ENCODE results near the gene PARVA. TPM values are rescaled to one million over a fixed set of nuclear protein-coding genes. Genes with fewer than 3 reads are reported as not detected.

Gene PARVA
- total RNA-seq, 1 experiment from 2014 or later: 29.1 TPM

DNA sequence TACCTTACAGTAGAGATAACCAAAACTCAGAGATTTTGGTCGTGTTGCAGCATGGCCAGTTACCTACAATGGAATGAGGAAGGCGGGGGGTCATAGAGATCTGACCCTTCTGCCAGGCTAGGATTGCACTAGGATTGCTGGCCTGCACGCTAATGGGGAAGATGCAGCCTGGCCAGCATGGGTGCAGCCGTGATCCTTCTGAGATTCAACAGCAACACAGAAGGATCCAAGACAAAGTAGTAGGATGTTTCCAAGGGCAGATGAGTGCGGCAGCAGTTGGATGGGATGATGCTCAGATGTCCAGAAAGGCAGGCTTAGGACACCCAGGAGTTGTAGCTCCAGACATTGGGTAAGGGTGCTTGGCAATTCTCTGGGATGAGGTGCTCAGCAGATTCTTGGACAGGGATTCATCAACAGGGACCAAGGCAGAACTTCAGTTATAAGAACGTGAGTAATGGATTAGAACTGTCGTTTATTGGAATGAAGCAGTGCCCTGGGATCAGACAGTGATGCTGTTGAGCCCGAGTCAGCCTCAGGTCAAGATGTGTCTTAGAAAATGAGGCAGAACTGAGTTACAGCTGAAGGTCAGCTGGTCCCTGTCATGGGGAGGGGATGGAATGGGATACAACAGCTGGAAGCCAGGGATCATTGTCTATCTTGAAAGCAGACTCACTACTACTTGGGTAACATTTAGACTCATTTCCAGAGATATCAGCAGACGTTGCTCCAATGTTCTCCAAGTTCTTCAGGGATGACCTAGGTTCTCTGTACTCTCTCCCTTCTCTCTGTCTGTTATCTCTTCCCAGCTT is 71.0 kb downstream of the PARVA start:
- POLR2A ChIA-PET: no interaction called here
- Histone ChIP-seq H3K36me3 (ENCODE audit: control insufficient read depth, insufficient read depth, low read length) (no peaks in the 10 kb centered on the region), H3K4me3 (ENCODE audit: low read depth in 2 of 2, low read length in 2 of 2) (no peak overlapping the region), H3K4me1 (ENCODE audit: control insufficient read depth, insufficient read depth, low read length) (no peaks in the 10 kb centered on the region), H3K27me3 (ENCODE audit: control insufficient read depth, insufficient read depth, low read length) (no peaks in the 10 kb centered on the region), H3K27ac (ENCODE audit: low read length) (no peak overlapping the region), H3K9me3 (ENCODE audit: control insufficient read depth, insufficient read depth, low read depth, low read length) (no peaks in the 10 kb centered on the region)
- no TSS peak for BruUV-seq (replicated peaks)
- DNase-seq (ENCODE audit: low read depth, low spot score) (no peak), ATAC-seq (no peak)
- in situ Hi-C loops (cut with HindIII; ENCODE audit: low pct_unique_long_range_greater_than_20kb, low sequenced_read_pairs) (no loop called here), intact Hi-C loops (cut with micrococcal nuclease; ENCODE audit: unreplicated experiment) (no loop called here)
- CTCF ChIA-PET: interaction anchor here (1.0 kb wide), 1 partner anchor 10 kb away, joined by 7 read pairs; no protein-coding TSS in a partner anchor
- TF ChIP-seq POLR2AphosphoS5 (IDR thresholded peaks at IDR 0.05; ENCODE audit: low read depth, low read length): no peak
- no peak for TF ChIP-seq SIN3A (IDR thresholded peaks at IDR 0.05; ENCODE audit: borderline replicate concordance, insufficient read depth, low read depth, low read length)
- TF ChIP-seq, protein P1, sequence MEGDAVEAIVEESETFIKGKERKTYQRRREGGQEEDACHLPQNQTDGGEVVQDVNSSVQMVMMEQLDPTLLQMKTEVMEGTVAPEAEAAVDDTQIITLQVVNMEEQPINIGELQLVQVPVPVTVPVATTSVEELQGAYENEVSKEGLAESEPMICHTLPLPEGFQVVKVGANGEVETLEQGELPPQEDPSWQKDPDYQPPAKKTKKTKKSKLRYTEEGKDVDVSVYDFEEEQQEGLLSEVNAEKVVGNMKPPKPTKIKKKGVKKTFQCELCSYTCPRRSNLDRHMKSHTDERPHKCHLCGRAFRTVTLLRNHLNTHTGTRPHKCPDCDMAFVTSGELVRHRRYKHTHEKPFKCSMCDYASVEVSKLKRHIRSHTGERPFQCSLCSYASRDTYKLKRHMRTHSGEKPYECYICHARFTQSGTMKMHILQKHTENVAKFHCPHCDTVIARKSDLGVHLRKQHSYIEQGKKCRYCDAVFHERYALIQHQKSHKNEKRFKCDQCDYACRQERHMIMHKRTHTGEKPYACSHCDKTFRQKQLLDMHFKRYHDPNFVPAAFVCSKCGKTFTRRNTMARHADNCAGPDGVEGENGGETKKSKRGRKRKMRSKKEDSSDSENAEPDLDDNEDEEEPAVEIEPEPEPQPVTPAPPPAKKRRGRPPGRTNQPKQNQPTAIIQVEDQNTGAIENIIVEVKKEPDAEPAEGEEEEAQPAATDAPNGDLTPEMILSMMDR (IDR thresholded peaks at IDR 0.05): no peak
- TF ChIP-seq TCF7L2 (IDR thresholded peaks at IDR 0.05; ENCODE audit: low read depth, low read length): no peak
- TF ChIP-seq, protein P2, sequence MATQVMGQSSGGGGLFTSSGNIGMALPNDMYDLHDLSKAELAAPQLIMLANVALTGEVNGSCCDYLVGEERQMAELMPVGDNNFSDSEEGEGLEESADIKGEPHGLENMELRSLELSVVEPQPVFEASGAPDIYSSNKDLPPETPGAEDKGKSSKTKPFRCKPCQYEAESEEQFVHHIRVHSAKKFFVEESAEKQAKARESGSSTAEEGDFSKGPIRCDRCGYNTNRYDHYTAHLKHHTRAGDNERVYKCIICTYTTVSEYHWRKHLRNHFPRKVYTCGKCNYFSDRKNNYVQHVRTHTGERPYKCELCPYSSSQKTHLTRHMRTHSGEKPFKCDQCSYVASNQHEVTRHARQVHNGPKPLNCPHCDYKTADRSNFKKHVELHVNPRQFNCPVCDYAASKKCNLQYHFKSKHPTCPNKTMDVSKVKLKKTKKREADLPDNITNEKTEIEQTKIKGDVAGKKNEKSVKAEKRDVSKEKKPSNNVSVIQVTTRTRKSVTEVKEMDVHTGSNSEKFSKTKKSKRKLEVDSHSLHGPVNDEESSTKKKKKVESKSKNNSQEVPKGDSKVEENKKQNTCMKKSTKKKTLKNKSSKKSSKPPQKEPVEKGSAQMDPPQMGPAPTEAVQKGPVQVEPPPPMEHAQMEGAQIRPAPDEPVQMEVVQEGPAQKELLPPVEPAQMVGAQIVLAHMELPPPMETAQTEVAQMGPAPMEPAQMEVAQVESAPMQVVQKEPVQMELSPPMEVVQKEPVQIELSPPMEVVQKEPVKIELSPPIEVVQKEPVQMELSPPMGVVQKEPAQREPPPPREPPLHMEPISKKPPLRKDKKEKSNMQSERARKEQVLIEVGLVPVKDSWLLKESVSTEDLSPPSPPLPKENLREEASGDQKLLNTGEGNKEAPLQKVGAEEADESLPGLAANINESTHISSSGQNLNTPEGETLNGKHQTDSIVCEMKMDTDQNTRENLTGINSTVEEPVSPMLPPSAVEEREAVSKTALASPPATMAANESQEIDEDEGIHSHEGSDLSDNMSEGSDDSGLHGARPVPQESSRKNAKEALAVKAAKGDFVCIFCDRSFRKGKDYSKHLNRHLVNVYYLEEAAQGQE (IDR thresholded peaks at IDR 0.05; ENCODE audit: insufficient read depth in 1 of 2, low read depth in 2 of 2, low read length in 1 of 2): no peak

DNA sequence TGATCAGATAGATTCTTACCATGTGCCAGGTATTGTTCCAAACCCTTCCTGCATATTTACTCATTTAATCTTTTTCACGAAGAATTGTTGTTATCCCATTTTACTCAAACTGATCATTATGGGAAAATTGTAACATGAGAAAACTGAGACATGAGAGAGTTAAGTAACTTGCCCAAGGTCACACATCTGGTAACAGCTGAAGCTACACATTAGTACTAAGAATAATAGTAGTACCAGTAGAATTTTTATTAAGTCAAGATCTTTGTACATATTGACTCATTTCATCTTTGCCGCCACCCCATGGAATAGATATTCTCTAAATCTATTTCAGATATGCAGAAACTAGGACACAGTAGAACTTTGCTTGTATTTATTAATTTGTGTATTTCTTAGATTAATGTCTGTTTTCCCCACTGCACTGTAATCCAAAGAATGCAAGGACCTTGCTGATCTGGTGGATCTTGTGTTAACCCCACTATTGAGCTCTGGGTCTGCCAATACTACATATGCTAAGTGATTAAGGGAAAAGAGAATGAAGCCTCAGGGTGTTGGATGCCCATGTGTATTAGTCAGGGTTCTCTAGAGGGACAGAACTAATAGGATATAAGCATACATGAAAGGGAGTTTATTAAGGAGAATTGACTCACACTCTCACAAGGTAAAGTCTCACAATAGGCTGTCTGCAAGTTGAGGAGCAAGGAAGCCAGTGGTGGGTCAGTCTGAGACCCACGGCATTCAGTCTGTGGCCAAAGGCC is 72.8 kb downstream of the PARVA start:
- TF ChIP-seq, protein P2 (IDR thresholded peaks at IDR 0.05; ENCODE audit: insufficient read depth in 1 of 2, low read depth in 2 of 2, low read length in 1 of 2): no peak
- TF ChIP-seq SIN3A (IDR thresholded peaks at IDR 0.05; ENCODE audit: borderline replicate concordance, insufficient read depth, low read depth, low read length) (no peak), POLR2AphosphoS5 (IDR thresholded peaks at IDR 0.05; ENCODE audit: low read depth, low read length) (no peak), TCF7L2 (IDR thresholded peaks at IDR 0.05; ENCODE audit: low read depth, low read length) (no peak)
- TF ChIP-seq, protein P1 (IDR thresholded peaks at IDR 0.05): no peak
- in situ Hi-C loops (cut with HindIII; ENCODE audit: low pct_unique_long_range_greater_than_20kb, low sequenced_read_pairs): no loop called here
- no peak overlapping the region for H3K4me3 ChIP-seq (ENCODE audit: low read depth in 2 of 2, low read length in 2 of 2)
- DNase-seq (ENCODE audit: low read depth, low spot score) (no peak), ATAC-seq (no peak)
- no peaks in the 10 kb centered on the region for H3K27me3 ChIP-seq (ENCODE audit: control insufficient read depth, insufficient read depth, low read length)
- H3K4me1 ChIP-seq (ENCODE audit: control insufficient read depth, insufficient read depth, low read length): no peaks in the 10 kb centered on the region
- H3K36me3 ChIP-seq (ENCODE audit: control insufficient read depth, insufficient read depth, low read length): no peaks in the 10 kb centered on the region
- no peak overlapping the region for H3K27ac ChIP-seq (ENCODE audit: low read length)
- no peaks in the 10 kb centered on the region for H3K9me3 ChIP-seq (ENCODE audit: control insufficient read depth, insufficient read depth, low read depth, low read length)
- no TSS peak for BruUV-seq (replicated peaks)
- ChIA-PET CTCF (no interaction called here), POLR2A (no interaction called here)
- intact Hi-C loops (cut with micrococcal nuclease; ENCODE audit: unreplicated experiment): no loop called here

All from Panc1 (cell line).